ENCODE data around the gene MELTF. TPM values are rescaled to one million over a fixed set of nuclear protein-coding genes. Genes with fewer than 3 reads are reported as not detected.

MELTF gene
- total RNA-seq, 4 donors from 2014 or later = 3.0 to 20.6 (median 10.3) TPM

GRCh38 chr3:197031315-197032285 lies 2.0 kb upstream of the MELTF start:
- TF ChIP-seq POLR2AphosphoS5 (IDR thresholded peaks at IDR 0.05) (peak; percentile 8 to 65 (median 60)), POLR2A (IDR thresholded peaks at IDR 0.05) (no peak), EP300 (IDR thresholded peaks at IDR 0.05; ENCODE audit: low read depth) (no peak)
- TF ChIP-seq, protein P1, sequence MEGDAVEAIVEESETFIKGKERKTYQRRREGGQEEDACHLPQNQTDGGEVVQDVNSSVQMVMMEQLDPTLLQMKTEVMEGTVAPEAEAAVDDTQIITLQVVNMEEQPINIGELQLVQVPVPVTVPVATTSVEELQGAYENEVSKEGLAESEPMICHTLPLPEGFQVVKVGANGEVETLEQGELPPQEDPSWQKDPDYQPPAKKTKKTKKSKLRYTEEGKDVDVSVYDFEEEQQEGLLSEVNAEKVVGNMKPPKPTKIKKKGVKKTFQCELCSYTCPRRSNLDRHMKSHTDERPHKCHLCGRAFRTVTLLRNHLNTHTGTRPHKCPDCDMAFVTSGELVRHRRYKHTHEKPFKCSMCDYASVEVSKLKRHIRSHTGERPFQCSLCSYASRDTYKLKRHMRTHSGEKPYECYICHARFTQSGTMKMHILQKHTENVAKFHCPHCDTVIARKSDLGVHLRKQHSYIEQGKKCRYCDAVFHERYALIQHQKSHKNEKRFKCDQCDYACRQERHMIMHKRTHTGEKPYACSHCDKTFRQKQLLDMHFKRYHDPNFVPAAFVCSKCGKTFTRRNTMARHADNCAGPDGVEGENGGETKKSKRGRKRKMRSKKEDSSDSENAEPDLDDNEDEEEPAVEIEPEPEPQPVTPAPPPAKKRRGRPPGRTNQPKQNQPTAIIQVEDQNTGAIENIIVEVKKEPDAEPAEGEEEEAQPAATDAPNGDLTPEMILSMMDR (IDR thresholded peaks at IDR 0.05) = no peak
- Histone ChIP-seq H3K9me3 (no peaks in the 10 kb centered on the region), H3K4me3 (no peak overlapping the region), H3K4me1 (peaks cover 5 to 31% (median 16%) of the 10 kb centered on the region in 4 donors), H3K36me3 (no peaks in the 10 kb centered on the region), H3K27ac (peak overlapping the region in 3 of 4 donors; percentile 6 to 30 (median 16)), H3K27me3 (peaks cover 18% of the 10 kb centered on the region)
- WGBS, 2 donors (ENCODE audit: low coverage in 1 of 2) = 20 to 46% methylated on average over 2 to 12 of the region's 12 CpGs
- intact Hi-C loops (cut with DNase I; ENCODE audit: low total_unique reads) = no loop called here
- in situ Hi-C loops (cut with MboI; ENCODE audit: low pct_ligation_motif_present in 1 of 4, low pct_unique_long_range_greater_than_20kb in 1 of 4, low sequenced_read_pairs in 3 of 4) = no loop called here
- peak; percentile 73 for DNase-seq

- WGBS, 2 donors (ENCODE audit: low coverage in 1 of 2) = 87 to 88% methylated on average over 9 to 32 of the region's 33 CpGs
- intact Hi-C loops (cut with DNase I; ENCODE audit: low total_unique reads) (no loop called here), in situ Hi-C loops (cut with MboI; ENCODE audit: low pct_ligation_motif_present in 1 of 4, low pct_unique_long_range_greater_than_20kb in 1 of 4, low sequenced_read_pairs in 3 of 4) (no loop called here)
Measured at GRCh38 chr3:197030379-197031314, 1.0 kb upstream of the MELTF start.

GRCh38 chr3:197028728-197029510 lies 698 bp downstream of the MELTF start:
- Histone ChIP-seq H3K36me3 (no peaks in the 10 kb centered on the region), H3K27ac (peak overlapping the region in 3 of 4 donors; percentile 7 to 43 (median 39)), H3K4me3 (peak overlapping the region; percentile 18 to 67 (median 56)), H3K27me3 (peaks cover 9% of the 10 kb centered on the region), H3K4me1 (peaks cover 5 to 31% (median 16%) of the 10 kb centered on the region in 4 donors), H3K9me3 (no peaks in the 10 kb centered on the region)
- peak; percentile 24 for DNase-seq
- intact Hi-C loops (cut with DNase I; ENCODE audit: low total_unique reads) = no loop called here
- in situ Hi-C loops (cut with MboI; ENCODE audit: low pct_ligation_motif_present in 1 of 4, low pct_unique_long_range_greater_than_20kb in 1 of 4, low sequenced_read_pairs in 3 of 4) = no loop called here
- TF ChIP-seq POLR2A (IDR thresholded peaks at IDR 0.05) (no peak), POLR2AphosphoS5 (IDR thresholded peaks at IDR 0.05) (no peak), EP300 (IDR thresholded peaks at IDR 0.05; ENCODE audit: low read depth) (no peak)
- TF ChIP-seq, protein P1 (IDR thresholded peaks at IDR 0.05) = no peak
- 3% methylated on average over 31 of the region's 67 CpGs; no CpG with 5 or more reads in 1 of the 2 donors for WGBS, 2 donors (ENCODE audit: low coverage in 1 of 2)

More at GRCh38 chr3:197030379-197031314, 1.0 kb upstream of the MELTF start:
- Histone ChIP-seq H3K4me1 (peaks cover 5 to 31% (median 16%) of the 10 kb centered on the region in 4 donors), H3K36me3 (no peaks in the 10 kb centered on the region), H3K27me3 (peaks cover 9% of the 10 kb centered on the region), H3K9me3 (no peaks in the 10 kb centered on the region), H3K27ac (peak overlapping the region in 3 of 4 donors; percentile 0 to 30 (median 16)), H3K4me3 (no peak overlapping the region)
- no peak for DNase-seq
- TF ChIP-seq POLR2A (IDR thresholded peaks at IDR 0.05) (no peak), POLR2AphosphoS5 (IDR thresholded peaks at IDR 0.05) (no peak), EP300 (IDR thresholded peaks at IDR 0.05; ENCODE audit: low read depth) (no peak)
- TF ChIP-seq, protein P1 (IDR thresholded peaks at IDR 0.05) = no peak
